ENCODE measurements around the gene LCE4A.
"Not testable (repeated sequence)": the region's sequence is repeated elsewhere in the genome, so short reads cannot be mapped to it uniquely, and the experiment has no call there.

Gene LCE4A, protein sequence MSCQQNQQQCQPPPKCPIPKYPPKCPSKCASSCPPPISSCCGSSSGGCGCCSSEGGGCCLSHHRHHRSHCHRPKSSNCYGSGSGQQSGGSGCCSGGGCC
- 0 reads per million in 2 donors for total RNA-seq

DNA sequence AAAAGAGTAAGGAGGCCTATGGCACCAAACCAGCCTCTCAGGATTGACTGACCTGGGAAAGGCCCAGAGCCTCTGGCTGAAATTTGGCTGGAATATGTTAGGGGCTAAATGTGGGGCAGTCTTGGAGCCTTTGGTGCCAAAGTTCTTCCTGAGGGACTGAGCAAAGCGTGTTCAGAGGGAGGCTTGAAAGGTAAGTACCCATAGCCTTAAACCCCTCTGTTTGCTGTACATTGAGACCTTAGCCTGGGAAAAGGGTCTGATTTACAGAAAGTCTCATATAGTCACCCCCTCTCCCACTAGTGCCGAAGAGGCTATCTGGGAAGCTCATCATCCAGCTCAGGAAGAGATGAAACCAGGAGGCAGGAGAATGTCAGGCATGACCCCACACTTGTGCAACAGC, at the start of gene LCE4A:
Gene LCE4A, plus strand, starts transcription at position 301 of the 400 bp plus-strand sequence. CDS start 916 bp downstream, outside the sequence.
- DNase-seq = no peak

DNA sequence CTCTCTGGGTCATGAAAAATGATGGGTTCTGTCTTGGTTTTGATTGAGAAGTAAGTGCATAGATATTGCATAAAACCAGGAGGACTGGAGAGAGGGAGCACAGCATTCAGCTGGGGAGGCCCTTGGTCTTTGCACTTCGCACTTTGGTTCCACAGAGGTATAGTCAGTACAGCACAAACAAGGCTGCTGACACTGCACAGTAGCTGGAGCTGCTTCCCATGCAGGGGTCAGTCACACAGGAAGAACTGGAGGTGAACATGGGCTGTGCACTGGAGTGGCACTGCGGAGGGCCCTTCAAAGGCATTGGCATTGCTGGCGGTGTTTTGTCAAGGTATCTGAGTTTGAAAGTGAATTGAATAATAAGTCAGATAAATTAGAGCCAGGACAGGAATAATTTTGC, 49.3 kb upstream of the LCE4A start:
- DNase-seq = no peak

DNA sequence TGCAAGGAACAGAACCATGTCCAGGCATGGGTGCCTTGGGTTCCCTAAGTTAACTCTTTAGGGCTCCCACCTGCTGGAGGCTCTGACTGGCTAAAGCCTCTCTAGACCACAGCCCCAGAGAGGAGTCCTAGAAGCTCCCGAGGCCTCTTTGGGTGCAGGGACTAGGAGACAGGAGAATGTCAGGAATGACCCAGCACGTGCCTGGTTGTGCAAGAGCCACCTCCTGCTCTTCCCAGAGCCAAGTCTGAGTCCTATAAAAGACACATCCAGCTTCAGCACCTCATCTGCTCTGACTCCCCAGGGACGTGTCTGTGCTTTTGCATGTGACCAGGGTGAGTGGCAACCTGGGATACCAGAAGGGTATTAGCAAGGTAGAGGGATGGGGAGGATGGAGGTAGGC, 44.9 kb upstream of the LCE4A start, which contains the start of gene LCE2D:
Gene LCE2D, plus strand, starts transcription at position 283 of the 400 bp plus-strand sequence. CDS start 726 bp downstream, outside the sequence.
- no peak for DNase-seq

DNA sequence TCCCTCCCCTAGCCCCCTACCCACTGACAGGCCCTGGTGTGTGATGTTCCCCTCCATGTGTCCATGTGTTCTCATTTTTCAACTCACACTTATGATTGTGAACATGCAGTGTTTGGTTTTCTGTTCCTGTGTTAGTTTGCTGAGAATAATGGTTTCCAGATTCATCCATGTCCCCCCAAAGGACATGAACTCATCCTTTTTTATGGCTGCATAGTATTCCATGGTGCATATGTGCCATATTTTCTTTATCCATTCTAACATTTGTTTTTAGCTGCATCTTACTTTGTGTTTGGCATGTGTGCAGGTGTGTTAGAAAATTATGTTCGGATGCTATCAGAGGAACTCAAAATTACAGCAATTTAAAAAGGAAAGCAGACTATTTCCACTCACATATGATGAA, 41.8 kb upstream of the LCE4A start:
- DNase-seq = not testable (repeated sequence)

DNA sequence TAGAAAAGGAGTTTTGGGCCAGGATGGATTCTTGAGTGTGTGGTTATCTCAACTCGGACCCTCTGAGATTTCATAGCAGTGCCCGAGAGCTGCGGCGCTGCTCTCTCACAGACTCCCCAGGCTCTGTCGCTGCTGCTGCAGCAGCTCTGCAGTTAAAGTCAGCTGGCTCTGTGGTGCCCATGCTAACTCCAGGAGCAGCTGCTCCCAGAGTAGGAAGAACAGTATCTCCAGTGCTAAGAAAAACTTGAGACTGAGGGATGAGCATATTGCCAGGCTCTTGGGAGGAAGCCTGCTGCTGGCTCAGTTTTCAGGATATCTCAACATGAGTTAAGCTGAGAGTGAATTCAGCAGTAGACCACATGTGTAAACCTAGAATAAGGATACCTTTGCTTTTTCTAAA, 40.3 kb upstream of the LCE4A start:
- no peak for DNase-seq

DNA sequence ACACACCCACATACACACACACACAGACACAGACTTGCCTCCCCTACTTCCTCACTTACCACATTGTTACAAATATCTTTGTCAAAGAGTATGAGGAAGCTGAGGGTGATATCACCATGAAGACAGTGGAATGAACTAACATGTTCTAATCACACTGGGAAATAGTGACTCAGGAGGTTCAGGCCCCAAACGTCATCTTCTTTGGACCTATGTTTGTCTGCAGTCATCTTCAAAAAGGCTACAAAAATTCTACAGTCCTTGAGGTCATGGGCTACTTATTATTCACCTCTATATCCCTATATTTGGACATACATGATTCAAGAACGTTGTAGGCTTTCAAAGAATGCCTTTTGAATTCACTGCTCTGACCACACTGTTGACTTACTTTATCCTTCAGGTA, 34.9 kb upstream of the LCE4A start:
- DNase-seq = no peak

DNA sequence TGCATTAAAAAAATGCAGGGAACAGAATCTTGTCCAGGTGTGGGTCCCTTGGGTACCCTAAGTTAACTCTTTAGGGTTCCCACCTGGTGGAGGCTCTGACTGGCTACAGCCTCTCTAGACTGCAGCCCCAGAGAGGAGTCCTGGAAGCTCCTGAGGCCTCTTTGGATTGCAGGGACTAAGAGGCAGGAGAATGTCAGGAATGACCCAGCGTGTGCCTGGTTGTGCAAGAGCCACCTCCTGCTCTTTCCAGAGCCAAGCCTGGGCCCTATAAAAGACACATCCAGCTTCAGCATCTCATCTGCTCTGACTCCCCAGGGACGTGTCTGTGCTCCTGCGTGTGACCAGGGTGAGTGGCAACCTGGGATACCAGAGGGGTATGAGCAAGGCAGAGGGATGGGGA, 33.0 kb upstream of the LCE4A start, which contains the start of gene LCE2C:
Gene LCE2C, plus strand, starts transcription at position 297 of the 400 bp plus-strand sequence. CDS start 737 bp downstream, outside the sequence.
- not testable (repeated sequence) for DNase-seq

DNA sequence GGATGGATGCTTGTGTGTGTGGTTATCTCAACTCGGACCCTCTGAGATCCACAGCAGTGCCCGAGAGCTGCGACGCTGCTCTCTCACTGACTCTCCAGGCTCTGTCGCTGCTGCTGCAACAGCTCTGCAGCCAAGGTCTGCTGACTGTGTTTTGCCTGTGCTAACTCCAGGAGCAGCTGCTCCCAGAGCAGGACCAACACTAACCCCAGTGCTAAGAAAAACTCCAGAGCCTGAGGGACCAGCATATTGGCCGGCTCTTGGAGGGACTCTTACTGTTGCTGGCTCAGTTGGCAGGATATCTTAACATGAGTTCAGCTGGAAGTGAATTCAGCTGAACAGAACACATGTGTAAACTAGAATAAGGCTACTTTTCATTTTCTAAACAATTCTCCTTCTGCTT, 28.5 kb upstream of the LCE4A start:
- no peak for DNase-seq

DNA sequence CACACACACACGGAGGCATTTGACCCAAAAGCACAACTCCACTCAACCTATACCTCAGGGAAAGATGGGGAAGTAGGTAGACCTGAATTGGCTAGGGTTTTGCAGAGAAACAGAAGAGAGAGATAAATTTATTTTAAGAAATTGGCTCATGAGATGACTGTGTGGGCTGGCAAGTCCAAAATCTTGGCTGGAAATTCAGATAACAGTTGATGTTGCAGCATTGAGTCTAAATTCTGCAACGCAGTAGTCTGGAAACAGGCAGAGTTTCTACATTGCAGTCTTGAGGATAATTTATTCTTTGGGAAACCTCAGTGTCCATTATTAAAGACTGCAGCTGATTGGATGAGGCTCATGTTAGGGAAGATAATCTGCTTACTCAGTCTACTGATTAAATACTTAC, 26.3 kb upstream of the LCE4A start:
- DNase-seq = no peak

DNA sequence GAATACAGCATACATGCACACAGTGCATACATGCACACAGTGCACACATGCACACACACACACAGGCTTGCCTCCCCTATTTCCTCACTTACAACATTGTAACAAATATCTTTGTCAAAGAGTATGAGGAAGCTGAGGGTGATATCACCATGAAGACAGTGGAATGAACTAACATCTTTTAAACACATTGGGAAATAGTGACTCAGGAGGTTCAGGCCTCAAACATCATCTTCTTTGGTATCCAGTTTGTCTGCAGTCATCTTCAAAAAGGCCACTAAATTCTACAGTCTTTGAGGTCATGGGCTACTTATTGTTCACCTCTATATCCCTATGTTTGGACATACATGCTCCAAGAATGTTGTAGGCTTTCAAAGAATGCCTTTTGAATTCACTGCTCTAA, 24.1 kb upstream of the LCE4A start:
- DNase-seq = no peak

DNA sequence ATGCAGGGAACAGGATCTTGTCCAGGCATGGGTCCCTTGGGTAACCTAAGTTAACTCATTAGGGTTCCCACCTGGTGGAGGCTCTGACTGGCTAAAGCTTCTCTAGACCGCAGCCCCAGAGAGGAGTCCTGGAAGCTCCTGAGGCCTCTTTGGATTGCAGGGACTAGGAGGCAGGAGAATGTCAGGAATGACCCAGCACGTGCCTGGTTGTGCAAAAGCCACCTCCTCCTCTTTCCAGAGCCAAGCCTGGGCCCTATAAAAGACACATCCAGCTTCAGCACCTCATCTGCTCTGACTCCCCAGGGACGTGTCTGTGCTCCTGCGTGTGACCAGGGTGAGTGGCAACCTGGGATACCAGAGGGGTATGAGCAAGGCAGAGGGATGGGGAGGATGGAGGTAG, 22.1 kb upstream of the LCE4A start, which contains the start of gene LCE2B:
Gene LCE2B, plus strand, starts transcription at position 301 of the 400 bp plus-strand sequence. CDS start 721 bp downstream, outside the sequence.
- not testable (repeated sequence) for DNase-seq

DNA sequence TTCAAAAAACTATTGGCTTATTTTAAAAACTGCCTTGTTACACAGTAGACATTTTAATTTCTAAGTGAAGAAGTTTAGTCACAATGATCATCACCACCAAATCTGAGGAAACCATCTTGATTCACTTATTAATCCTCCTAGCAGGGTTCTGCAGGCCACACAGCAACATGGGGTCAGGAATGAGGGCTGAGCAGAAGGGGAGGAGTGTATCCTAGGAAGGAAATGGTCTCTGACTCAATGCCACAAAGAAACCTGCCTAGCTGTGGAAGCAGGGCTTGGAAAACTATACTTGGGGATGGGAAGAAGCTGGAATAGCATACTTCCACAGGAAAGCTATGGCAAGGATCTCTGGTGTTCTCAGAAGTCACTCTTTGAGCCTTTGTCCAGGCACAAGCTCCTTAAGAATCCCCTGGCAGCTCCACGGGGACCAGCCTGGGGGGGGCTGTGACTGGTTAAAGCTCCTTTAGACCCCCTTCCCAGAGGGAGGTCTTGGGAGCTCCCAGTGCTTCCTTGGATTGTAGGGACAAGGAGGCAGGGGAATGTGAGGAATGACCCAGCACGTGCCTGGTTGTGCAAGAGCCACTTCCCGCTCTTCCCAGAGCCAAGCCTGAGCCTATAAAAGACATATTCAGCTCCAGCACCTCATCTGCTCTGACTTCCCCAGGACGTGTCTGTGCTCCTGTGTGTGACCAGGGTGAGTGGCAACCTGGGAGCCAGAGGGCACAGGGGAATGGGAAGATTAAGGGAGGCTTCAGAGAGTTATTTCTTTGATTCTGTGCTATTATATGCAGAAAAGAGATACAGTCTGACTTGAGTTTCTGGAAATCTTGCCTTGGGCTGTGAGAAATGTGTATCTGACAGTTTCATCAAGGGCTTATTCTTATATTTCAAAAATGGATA, 10.0 kb upstream of the LCE4A start, which contains the start of gene LCE2A:
Gene LCE2A, plus strand, starts transcription at position 645 of the 900 bp plus-strand sequence. CDS start 557 bp downstream, outside the sequence.
- DNase-seq = no peak

DNA sequence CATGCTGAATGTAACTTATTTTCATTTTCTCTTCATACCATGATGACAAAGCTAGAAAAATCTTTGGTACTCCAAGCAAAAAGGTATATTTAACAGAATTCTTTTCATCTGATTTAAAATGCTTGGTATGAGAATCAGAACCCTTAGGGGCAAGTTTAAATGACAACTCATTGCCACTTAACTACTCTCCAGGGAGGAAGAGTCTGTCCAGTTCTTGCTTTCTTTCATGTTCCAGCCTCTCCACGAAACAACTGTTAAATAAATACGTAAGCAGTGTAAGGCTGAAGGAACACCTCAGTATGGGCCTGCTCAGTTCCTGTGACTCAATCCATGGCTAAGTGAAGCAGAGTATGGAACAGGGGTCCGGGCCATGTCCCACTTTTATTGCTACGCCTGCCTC, 8.2 kb upstream of the LCE4A start:
- no peak for DNase-seq

DNA sequence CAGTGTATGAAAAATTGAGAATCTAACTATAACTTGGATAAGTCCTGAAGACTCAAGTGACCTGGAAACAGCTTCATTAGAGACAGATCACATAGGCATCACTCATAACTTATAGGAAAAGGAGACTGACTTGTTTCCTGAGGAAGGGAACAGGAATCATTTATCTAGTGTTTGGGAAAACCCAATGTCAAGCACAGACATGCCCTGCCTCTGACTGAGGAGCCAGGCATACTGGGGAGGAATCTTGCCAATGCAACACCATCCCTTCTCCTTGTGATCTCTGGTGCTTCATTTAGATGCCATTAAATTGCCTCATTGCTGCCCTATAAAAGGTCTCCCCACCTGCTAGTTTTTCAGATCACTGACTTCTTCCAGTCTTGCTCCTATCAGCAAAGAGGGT, 10.3 kb downstream of the LCE4A start:
- DNase-seq = no peak

DNA sequence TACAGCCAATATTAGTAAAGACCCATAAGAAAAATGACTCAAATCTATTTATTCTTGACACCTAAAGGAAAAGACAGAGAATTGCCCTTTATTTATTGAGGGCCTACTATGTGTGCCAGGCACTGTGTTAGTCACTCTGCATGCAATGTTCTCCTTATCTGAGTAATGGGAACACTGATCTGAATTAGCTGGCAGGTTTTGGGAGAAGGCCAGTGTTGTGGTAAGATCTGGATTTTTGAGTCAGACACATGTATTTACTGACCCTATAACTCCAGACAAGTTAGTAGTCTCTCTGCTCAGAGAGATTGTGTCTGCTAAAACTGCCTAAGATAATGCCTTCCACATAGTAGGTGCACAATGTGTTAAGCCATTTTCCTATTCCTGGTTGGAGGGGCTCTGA, 17.3 kb downstream of the LCE4A start:
- no peak for DNase-seq

DNA sequence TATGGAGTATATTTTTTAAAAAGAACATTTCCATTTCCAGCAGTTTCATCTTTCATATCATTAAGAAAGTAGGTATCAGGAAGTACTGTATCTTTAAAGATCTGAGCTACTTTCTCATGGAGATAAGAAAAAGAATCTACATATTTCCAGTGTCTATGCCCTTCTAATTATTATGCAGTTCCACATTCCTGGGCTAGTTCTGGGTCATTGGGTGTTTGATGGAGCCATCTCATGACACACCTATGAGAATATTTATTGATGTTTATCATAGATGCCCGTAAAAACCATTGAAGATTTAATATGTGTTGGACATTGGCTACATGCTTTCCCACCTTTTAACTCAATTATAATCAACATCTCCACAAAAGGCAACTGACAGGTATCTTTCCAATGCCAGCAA, 21.0 kb downstream of the LCE4A start:
- DNase-seq = no peak

DNA sequence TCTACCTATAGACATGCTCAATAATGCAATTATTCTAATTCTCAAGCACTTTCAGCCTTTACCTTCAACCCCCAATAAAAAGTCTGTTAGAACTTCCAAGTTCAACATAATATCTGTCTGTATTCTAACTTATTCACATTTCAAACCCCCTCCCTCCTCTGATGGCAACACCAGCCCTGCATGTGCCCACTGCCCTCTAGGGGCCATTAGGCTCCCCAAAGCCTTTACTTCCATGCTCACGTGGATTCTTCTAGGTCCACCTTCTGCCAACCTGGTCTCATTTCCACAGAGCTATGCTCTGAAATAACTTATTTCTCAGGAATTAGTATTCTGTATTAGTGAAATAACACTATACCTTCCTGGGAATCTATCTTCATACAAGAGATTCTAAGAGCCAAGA, 27.7 kb downstream of the LCE4A start:
- DNase-seq = no peak

DNA sequence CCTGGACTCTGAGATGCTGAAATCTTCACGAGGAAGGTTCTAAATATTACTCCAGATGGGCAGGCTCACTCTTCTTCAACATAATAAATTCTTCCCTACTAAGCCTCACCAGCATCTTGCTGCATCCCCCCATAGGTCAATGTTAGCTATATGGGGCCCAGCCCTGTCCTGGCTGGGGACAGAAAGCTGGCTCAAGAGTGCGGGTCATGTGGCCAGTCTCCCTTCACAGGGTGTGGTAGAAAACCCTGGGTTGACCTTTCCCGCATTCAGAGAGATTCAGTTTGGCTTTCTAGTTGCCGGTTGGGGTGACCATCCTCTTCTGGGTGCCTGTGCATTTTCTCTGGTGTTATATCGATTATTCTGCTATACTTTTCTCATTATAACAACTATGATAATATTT, 30.0 kb downstream of the LCE4A start:
- no peak for DNase-seq

DNA sequence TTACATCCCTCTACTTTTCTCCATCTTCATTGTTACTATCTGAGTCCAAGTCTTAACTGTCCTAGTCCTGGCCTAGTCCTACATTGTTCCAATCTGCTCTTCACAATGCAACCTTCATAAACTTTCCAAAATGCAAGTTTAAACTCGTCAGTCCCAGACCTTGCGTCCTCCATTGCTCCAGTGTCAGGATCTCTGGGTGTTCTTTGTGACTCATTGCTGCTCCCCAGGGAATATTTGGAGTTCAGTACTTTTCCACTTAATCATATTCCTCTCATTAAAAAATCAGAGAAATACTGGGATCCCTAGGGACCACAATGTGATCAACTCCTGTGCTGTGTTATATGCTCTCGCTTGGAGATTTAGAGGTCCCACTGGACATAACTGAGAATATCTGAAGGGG, 31.9 kb downstream of the LCE4A start:
- DNase-seq = no peak

DNA sequence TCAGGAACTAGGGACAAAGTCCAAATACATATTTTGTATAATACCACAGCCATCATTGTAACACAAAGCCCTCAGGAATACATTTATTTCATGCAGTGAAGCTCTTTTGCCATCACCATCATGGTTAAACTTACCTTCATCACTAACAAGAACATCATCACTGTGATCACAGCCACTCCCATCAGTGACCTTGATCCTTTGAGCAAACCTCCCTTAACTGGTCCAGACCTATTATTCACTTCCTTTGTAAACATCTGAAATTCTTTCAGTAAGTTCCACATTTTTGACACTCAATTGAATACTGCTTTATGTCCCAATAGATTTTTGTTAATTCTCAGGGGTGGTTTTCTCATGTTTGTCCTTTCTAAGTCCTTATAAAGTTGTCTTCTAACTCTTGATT, 33.7 kb downstream of the LCE4A start:
- DNase-seq = no peak

DNA sequence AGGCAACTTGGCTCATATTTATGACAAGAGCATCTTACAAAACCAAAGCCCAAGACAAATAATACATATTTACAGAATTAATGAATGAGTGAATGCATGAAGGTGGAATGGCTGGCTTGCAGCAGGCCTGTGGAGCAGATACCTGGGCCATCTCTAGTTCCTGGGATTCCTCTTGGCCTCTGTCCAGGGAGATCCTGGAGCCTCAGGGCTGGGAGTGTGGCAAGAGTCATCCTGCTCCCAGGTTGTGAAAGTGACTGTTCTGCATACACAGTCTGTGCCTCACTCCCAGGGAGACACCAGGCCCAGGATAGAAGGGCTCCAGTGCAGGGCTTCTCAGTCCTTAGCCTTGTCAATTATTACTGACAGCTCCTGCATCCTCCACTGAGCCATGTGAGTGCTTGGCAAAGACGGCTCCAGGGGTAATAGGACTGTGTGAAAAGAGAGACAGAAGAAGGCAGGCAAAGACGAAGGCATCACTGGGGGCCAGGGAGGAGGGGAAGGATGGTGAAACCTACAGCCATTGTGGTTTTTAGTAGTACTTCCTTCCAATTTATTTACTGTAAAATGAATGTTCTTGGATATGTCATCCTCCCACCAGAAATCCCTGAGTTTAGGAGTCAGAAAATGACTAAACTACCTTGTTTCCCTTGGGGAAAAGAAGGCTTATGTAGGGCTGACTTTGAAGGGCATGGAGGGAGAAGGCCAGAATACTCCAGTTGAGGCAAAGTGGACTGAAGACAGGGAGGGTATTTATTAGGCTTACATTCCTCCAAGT, 35.6 kb downstream of the LCE4A start:
- no peak for DNase-seq

DNA sequence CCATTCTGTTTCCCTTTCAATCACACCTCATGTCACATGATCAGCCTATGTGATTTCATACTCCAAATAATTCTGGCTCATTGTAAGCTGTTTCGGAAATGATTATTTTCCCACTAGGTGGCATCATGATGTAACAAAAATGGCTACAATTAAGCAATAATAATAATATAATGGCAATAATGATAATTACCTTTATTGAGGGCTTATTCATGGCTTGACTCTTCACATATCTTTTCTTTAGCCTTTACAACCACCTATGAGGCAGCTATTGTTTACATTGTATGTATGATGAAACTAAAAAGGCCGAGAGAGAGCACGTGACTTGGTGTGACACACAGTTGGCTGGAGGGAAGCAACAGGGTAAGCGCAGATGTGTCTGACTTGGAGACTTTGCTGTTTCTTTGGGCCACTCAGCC, 37.3 kb downstream of the LCE4A start:
- DNase-seq = no peak
